KOPT-K1 (cell line): ENCODE results near the gene ECD.
A peak's percentile ranks its signal among the peaks of the same experiment; 100 is the strongest.

Experiments used
- H3K27ac ChIP-seq: fragments of 200-600 bp; sonication (generic); 2 replicates; pipeline ENCODE4 v1.5.1; 2016; ENCODE audit warnings: antibody characterized with exemption, mild to moderate bottlenecking, low read depth, low read length; ENCODE audit not compliant: poor library complexity, severe bottlenecking
- H3K36me3 ChIP-seq: fragments of 200-600 bp; sonication (generic); 2 replicates; pipeline ENCODE4 v1.5.1; 2017; ENCODE audit warnings: antibody characterized with exemption, mild to moderate bottlenecking, low read length, moderate library complexity; ENCODE audit not compliant: insufficient read depth
- H3K9me3 ChIP-seq: fragments of 200-600 bp; sonication (generic); 2 replicates; pipeline ENCODE4 v1.5.1; 2017; ENCODE audit warnings: antibody characterized with exemption, low read length, mild to moderate bottlenecking; ENCODE audit not compliant: insufficient read depth, poor library complexity, severe bottlenecking

Gene ECD

GRCh38 chr10:73096449-73097304, 71.1 kb downstream of the ECD start, which contains the start of gene P4HA1:
Gene P4HA1 (minus strand): TSS chr10:73096866. CDS start chr10:73074883, 21,983 bp downstream.
- Histone ChIP-seq H3K36me3 (peaks cover 19% of the 10 kb centered on the region), H3K27ac (peak within 1 kb of the TSS; percentile 70)

GRCh38 chr10:73096041-73096448, 71.8 kb downstream of the ECD start:
- H3K27ac ChIP-seq: peak overlapping the region; percentile 70
- H3K9me3 ChIP-seq: no peaks in the 10 kb centered on the region
- H3K36me3 ChIP-seq: peaks cover 19% of the 10 kb centered on the region

More at GRCh38 chr10:73096449-73097304, 71.1 kb downstream of the ECD start, which contains the start of gene P4HA1:
- no peaks in the 10 kb centered on the region for H3K9me3 ChIP-seq

DNA sequence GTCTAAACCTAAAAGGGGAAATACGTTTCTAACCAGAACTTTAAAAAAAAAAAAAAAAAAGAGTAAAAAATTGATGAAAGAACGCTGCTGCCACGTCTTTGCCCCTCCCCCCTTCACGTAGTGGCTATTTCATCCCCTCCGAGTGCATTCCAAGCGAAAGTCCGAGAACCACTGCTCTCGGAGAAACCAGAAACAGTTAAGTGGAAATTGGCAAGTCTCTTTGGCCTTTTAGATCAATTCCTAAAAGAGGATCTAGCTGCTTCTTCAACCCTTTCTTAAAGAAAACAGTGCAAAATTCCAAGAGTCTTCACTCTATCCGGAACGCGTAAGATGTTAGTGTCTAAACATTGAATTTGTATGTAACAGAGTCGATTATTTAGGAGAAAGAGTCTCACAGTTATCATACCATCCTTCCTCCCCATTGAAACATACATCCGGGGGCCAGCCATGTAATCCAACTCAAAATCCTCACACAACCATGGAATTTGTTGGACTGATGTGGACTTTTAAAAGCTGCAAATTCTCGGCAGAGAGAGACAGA, 72.3 kb downstream of the ECD start:
- peaks cover 16% of the 10 kb centered on the region for H3K36me3 ChIP-seq
- no peaks in the 10 kb centered on the region for H3K9me3 ChIP-seq
- peak overlapping the region; percentile 70 for H3K27ac ChIP-seq

- Histone ChIP-seq H3K27ac (peak overlapping the region; percentile 70), H3K36me3 (peaks cover 13% of the 10 kb centered on the region), H3K9me3 (no peaks in the 10 kb centered on the region)
Observed at GRCh38 chr10:73094986-73095480, 72.8 kb downstream of the ECD start.

DNA sequence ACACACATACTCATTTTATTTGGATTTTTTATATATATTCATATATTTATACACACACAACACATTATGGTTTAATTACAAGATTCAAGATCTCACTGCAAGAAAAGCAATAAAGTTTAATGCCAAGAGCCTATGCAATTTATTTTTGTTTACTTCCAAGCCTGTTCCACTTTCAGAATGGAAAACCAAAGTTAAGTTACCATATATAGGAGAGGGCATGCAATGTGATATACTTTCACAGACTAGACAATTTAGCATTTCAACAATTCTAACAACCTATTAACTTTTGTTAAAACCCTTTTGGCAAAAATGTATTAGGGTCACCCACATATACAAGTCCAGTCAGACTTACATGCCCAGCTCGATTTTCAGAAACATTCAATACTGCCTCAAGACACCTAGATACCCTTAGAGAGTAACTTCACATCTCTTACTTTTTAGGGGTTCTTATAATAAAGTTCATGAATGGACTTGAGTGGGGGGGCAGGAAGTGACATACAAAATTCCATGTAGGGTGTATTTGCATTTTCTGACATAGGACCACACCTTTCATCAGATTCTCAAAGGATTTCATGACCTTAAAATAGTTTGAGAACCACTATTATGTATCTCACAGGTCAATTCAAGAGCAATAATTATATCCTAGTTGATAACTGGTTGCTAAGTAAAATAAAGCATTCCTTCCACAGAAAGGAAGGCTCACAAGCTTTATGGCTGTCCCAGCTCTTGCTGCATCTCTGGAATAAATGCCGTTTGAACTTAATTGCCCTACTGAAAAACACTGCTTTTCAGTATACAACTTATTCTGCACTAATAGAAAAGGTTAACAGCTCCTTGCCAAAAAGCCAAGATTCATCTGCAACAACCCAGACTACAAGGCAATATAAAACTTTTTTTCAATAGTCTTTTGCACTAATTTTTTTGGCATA, 73.6 kb downstream of the ECD start:
- H3K36me3 ChIP-seq: peaks cover 8% of the 10 kb centered on the region; the same call in 1 of the 2 replicates
- H3K27ac ChIP-seq: no peak overlapping the region
- H3K9me3 ChIP-seq: no peaks in the 10 kb centered on the region

DNA sequence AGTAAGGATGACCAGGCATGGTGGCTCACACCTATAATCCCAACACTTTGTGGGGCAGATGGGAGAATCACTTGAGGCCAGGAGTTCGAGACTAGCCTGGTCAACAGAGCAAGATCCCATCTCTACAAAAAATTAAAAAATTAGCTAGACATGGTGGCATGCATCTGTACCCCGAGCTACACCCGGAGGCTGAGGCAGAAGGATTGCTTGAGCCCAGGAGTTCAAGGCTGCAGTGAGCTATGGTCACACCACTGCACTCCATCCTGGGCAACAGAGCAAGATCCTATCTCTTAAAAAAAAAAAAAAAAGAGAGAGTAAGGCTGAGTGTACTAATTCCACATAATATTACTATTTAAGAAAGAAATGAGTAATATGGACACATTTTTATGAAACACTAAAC, 75.0 kb downstream of the ECD start:
- no peaks in the 10 kb centered on the region for H3K9me3 ChIP-seq
- no peak overlapping the region for H3K27ac ChIP-seq
- peaks cover 13% of the 10 kb centered on the region for H3K36me3 ChIP-seq

DNA sequence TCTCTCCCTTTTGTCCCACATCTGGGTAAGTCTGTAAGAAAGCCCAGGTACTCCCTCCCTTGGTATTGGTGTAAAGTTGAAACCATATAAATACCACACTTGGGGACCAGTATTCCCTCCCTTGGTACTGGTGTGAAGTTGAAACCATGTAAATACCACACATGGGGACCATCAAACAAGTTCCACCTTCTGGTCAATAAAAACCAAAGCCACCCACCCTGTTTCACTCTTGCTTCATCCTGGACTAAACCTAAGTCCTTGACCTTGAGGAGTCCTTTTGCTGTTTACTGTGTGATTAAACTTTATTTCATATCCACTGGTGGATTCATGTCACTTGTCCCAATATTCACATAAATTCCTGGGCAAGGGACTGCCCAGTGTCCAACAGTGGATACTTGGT, 79.5 kb downstream of the ECD start:
- H3K27ac ChIP-seq: no peak overlapping the region
- H3K36me3 ChIP-seq: peaks cover 14% of the 10 kb centered on the region
- no peaks in the 10 kb centered on the region for H3K9me3 ChIP-seq

- Histone ChIP-seq H3K9me3 (no peaks in the 10 kb centered on the region), H3K27ac (no peak overlapping the region)
Observed at GRCh38 chr10:73086816-73087215, 81.0 kb downstream of the ECD start.

DNA sequence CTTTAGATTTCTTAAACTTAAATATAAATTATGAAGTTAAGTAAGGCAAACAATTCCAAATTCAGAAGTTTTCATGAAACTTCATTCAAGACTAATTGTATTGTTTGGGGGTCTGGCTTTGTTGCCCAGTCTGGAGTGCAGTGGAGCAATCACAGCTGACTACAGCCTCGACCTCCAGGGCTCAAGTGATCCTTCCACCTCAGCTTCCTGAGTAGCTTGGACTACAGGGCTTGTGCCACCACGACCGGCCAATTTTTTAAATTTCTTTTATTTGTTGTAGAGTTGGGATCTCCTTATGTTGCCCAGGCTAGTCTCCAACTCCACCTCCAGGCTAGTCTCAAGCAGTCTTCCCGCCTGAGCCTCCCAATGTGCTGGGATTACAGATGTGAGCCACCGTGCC, 83.6 kb downstream of the ECD start:
- H3K36me3 ChIP-seq: peaks cover 14% of the 10 kb centered on the region
- H3K9me3 ChIP-seq: no peaks in the 10 kb centered on the region
- no peak overlapping the region for H3K27ac ChIP-seq

More at GRCh38 chr10:73086816-73087215, 81.0 kb downstream of the ECD start:
- peaks cover 14% of the 10 kb centered on the region for H3K36me3 ChIP-seq
